HG02759 (cell line): ENCODE measurements around the gene KRTAP4-4.
"Not testable (repeated sequence)": the region's sequence is repeated elsewhere in the genome, so short reads cannot be mapped to it uniquely, and the experiment has no call there.

ENCODE experiments used
- ATAC-seq: cut with Tn5 transposase; IDR thresholded peaks from one replicate; pipeline ENCODE4 v1.9.1; 2021; ENCODE audit warnings: mild to moderate bottlenecking, moderate library complexity; ENCODE audit not compliant: unreplicated experiment

Gene KRTAP4-4

DNA sequence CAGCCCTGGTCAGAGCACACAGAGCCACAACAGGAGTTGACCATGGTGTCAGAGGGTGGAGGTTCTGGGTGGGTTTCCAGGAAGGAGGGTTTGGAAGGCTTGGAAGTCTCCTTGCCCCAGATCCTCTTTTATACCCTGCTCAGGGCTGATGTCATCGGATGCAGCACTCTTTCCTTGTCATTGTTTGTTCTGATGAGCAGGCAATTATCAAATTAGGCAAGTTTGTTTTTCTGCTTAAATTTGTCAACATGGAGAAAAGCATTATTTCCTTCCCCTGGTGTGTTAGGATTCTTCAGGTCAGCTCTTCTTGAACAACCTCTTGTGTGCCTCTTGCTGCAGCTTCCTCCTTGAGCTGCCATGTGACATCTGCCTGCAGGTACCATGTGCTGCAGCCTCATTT is at the start of gene KRTAP4-4:
TSS of gene KRTAP4-4 (minus strand) at position 101 of the 400 bp plus-strand sequence. CDS start at position 44, 57 bp downstream.
- ATAC-seq = no peak

DNA sequence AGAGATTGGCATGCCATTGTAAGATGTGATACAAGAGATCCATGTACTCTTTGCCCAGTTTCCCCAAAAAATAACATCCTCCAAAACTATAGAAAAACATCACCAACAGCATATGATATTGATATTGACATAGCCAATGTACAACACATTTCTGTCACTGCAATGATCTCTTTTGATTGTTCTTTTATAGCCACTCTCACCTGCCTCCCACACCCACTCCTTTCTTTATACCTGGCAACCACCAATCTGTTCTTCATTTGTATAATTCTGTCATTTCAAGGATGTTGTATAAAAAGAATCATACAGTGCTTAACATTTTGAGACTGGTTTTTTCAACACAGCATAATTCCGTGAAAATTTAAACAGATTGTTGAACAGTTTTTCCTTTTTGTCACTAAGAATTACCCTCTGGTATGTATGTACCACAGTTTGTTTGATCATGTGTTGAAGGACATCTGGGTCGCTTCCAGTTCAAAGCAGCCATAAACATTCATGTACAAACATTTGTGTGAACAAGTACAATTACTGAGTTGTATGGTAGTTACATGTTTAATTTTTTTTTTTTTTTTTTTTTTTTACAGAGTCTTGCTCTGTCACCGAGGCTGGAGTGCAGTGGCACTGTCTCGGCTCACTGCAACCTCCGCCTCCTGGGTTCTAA is 39.0 kb upstream of the KRTAP4-4 start:
- ATAC-seq = no peak

DNA sequence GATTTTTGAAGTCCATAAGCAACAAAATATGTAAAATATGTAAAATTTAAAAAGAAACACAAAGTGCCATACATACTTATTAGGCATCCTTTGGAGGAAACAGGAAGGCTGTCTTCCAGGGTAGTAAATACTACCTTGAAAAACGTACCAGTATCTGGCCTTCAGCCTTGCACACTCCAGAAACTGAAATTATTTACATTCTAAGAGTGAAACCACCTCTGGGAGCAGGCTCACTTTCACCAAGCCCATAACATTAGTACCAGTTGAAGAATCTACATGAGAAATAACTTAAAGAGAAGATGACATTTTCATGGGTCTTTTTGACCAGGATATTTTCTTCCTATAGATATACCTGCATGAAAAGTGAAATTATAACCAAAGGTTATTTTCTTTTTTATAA is 35.5 kb upstream of the KRTAP4-4 start:
- ATAC-seq = no peak

DNA sequence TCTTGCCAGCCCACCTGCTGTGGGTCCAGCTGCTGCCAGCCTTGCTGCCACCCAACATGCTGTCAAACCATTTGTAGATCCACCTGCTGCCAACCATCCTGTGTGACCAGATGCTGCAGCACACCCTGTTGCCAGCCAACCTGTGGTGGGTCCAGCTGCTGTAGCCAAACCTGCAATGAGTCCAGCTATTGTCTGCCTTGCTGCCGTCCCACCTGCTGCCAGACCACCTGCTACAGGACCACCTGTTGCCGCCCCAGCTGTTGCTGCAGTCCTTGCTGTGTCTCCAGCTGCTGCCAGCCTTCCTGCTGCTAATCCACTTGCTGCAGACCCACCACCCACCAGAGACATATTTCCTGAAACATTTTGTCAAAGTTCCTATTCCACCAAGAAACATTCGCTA is 29.8 kb upstream of the KRTAP4-4 start:
- ATAC-seq = no peak

DNA sequence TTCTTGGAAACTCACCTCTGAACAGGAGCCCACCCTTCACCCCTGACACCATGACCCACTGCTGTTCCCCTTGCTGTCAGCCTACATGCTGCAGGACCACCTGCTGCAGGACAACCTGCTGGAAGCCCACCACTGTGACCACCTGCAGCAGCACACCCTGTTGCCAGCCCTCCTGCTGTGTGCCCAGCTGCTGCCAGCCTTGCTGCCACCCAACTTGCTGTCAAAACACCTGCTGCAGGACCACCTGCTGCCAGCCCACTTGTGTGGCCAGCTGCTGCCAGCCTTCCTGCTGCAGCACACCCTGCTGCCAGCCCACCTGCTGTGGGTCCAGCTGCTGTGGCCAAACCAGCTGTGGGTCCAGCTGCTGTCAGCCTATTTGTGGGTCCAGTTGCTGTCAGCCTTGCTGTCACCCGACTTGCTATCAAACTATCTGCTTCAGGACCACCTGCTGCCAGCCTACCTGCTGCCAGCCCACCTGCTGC is 29.3 kb upstream of the KRTAP4-4 start, which contains the start of gene KRTAP9-1:
TSS of gene KRTAP9-1 (plus strand) at position 51 of the 482 bp plus-strand sequence. CDS start at position 51, 0 bp downstream.
- ATAC-seq = not testable (repeated sequence)

DNA sequence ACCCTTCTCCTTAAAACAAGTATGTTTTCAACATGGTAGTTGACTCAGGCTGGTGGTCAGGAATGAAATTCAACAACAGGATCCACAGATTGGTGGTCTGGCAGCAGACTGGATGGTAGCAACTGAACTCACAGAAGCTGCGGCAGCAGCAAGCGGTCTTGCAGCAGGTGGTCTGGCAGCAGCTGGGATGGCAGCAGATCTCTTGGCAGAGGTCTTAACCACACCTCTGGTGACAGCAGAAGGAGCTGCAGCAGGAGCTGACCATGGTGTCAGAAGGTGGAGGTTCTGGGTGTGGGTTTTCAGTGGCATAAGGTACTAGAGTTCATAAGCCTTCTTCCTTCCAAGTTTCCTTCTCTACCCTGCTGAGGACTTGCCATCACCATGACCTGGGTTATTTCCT is 26.3 kb upstream of the KRTAP4-4 start:
- no peak for ATAC-seq

DNA sequence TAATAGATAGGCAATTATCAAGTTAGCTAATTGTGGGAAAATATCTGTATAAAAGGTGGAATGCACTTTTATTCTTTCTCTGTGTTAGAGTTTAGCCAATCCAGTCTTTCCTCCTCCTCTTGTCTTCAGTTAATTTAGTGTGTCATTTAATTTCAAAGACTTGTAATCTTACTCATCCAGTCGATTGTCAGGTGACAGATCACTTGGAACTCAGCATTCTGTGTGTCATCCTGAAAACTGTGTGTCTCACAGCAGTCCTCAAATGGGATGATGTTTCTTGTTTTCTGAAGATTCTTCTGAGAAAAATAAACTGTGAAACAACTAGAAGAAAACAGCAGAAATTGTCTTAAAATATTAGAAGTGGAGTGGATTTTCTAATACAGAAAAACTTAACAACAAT is 24.5 kb upstream of the KRTAP4-4 start:
- no peak for ATAC-seq

DNA sequence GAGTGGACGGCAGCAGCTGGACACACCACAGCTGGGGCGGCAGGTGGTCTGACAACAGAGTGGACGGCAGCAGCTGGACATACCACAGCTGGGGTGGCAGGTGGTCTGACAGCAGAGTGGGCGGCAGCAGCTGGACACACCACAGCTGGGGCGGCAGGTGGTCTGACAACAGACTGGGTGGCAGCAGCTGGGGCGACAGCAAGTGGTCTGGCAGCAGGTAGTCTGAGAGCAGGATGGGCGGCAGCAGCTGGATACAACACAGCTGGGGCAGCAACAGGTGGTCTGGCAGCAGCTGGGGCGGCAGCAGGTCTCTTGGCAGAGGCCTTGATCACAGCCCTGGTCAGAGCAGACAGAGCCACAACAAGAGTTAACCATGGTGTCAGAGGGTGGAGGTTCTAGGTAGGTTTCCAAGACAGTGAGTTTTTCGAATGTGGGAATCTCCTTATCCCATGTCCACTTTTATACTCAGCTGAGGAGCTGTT is 24.0 kb upstream of the KRTAP4-4 start, which contains the start of gene KRTAP4-1:
TSS of gene KRTAP4-1 (minus strand) at position 432 of the 482 bp plus-strand sequence. CDS start at position 375, 57 bp downstream.
- no peak for ATAC-seq

DNA sequence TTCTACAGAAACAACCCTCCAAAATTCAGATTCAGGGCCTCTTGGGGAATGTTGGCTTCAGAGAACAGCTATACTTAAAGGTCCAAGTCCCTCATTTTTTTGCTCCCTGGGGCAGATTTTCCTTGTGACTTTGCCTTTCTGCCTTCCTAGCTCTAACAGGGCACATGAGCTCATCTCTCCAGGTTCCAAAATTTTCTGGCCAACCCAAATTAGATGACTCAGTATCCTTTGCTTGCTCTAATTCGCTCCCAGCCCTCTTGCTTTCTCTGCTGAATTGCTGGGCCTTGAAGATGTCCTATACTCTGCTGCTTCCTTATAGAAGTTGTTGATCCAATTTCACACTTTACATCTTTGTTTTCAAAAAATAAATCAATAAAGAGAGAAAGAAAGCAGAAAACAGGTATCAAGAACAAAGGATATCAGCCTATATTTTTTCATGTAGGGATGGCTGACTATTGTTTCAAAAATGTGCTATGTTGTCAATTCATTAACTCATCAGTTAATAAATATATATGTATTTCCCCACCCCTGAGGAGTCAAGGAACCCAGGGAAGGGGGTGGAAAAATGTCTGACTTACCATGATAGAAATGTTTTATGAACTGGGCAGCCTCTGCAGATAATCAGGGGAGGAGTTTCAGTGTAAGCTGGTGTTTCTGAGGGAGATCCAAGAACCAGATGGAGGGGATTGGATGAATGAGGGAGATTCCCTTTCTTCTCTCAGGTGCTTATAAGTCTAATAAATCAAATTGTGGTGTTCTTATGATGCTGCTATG is 18.5 kb upstream of the KRTAP4-4 start:
- ATAC-seq = no peak

DNA sequence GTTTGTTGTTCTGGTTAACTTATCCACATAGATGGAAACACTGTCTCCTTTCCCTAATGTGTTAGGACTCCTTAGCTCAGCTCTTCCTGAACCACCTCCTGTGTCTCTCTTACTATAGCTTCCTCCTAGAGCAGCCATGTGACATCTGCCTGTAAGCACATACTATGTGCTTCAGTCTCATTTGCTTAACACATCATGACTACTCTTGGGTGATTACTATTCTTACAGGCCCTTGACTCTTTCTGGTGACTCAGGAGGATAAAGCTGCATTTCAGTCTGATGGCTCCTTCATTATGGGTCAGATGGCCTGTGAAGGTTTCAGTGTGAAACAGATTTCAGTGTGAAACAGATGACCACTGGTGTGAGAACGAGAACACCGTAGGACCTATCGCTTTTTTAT is 17.8 kb upstream of the KRTAP4-4 start:
- no peak for ATAC-seq

DNA sequence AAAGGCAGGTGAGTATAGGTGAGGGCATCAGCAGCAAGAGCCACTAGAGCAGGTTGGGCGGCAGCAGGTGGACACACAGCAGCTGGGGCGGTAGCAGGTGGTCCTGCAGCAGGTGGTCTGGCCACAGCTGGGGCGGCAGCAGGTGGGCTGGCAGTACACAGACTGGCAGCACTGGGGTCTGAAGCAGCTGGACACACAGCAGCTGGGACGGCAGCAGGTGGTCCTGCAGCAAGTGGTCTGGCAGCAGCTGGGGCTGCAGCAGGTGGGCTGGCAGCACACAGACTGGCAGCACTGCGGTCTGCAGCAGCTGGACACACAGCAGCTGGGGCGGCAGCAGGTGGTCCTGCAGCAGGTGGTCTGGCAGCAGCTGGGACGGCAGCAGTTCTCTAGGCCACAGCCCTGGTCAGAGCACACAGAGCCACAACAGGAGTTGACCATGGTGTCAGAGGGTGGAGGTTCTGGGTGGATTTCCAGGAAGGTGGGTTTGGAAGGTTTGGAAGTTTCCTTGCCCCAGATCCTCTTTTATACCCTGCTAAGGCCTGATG is 17.3 kb upstream of the KRTAP4-4 start, which contains the start of gene KRTAP4-2:
TSS of gene KRTAP4-2 (minus strand) at position 495 of the 545 bp plus-strand sequence. CDS start at position 438, 57 bp downstream.
- no peak for ATAC-seq

DNA sequence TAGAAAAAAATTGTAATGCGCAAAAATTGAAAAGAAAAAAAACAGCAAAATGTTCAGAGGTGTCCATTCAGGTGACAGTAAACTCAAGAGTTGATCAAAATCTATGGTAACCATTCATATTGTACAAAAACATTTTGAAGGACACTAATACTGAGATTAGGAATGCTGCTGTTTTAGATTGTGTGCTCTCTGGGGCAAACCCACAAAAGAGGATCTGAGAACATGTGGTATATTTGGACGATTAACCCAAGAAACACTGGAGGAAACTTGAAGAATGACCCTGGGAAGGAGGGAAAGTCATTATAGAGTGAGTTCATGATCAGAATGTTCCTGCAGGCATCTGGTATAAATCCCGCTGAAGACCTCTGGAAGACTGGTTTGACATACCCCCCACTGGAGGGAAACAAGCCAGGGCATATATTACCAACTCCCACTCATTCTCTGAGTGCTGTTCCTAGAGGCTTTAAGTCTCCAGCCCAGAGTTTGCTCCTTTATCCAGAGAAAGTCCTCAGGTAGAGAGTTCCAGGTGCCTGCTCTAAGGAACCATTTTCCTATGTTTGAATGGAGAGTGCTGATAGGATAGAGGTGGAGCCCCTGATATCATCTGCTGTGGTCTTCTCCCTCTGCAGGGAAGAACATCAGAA is 16.3 kb upstream of the KRTAP4-4 start:
- ATAC-seq = no peak

DNA sequence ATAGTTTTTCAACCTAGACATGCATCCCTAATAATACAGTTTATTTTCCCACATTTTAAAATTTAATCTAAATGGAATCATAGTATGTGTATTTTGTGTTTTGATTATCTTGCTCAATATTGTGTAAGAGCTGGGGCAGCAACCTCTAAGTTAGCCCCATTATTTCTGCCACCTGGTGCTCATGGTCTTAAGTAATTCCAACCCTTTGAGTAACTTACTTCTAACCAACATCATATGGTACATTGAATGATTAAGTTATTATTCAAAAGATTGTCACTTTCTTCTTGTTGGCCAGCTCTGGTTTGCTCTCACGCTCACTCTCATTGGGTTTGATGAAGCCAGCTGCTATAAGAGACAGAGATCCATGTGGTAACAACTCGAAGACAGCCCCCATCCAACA is 11.3 kb upstream of the KRTAP4-4 start:
- ATAC-seq = no peak

DNA sequence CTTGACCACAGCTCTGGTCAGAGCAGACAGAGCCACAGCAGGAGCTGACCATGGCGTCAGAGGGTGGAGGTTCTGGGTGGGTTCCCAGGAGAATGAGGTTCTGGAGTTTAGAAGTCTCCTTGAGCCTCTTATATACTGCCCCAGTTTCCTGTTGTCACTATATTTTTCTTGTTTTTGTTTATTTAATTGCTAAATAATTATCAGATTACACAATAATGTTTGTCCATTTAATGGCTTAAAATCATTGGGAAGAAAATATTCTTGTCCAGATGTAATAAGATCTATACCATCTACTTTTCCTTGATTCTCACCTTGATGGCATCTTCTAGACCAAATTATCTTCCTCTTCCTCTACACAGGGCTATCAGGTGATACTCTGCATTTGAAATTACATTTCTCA is 7.6 kb upstream of the KRTAP4-4 start, which contains the start of gene KRTAP4-3:
TSS of gene KRTAP4-3 (minus strand) at position 101 of the 400 bp plus-strand sequence. CDS start at position 52, 49 bp downstream.
- ATAC-seq = no peak

DNA sequence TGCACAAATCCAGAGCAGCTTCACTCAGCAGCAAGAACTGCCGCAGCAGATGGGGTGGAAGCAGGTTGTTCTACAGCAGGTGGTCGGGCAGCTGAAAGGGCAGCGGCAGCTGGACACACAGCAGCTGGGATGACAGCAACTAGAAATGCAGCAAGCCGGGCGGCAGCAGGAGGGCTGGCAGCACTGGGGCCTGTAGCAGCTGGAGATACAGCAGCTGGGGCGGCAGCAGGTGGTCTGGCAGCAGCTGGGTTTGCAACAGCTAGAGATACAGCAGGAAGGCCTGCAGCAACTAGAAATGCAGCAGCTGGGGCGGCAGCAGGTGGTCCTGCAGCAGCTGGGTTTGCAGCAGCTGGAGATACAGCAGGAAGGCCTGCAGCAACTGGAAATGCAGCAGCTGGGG is 7.0 kb upstream of the KRTAP4-4 start:
- no peak for ATAC-seq

DNA sequence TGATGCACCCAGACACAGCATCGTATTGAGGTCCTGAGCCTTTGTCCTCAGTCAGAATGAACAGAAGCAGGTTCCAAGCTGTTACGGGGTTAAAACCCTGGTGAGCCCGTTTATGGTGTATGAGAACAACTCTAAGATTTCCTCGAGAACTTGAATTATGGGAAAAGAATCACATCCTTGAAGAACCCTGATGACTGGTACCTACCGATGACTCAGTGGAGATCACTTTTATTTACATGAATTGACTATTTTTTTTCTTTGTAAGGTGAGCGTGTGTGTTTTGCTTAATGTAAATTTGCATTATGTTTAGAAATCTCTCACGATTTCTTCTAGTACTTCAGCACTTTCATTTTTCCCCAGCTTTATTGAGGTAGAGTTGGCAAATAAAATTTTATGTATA is 3.3 kb upstream of the KRTAP4-4 start:
- ATAC-seq = no peak

DNA sequence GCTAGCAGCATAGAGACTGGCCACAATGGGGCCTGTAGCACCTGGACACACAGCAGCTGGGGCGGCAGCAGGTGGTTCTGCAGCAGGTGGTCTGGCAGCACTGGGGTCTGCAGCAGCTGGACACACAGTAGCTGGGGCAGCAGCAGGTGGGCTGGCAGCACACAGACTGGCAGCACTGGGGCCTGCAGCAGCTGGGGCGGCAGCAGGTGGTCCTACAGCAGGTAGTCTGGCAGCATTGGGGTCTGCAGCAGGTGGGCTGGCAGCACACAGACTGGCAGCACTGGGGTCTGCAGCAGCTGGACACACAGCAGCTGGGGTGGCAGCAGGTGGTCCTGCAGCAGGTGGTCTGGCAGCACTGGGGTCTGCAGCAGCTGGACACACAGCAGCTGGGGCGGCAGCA is 358 bp downstream of the KRTAP4-4 start:
- not testable (repeated sequence) for ATAC-seq

DNA sequence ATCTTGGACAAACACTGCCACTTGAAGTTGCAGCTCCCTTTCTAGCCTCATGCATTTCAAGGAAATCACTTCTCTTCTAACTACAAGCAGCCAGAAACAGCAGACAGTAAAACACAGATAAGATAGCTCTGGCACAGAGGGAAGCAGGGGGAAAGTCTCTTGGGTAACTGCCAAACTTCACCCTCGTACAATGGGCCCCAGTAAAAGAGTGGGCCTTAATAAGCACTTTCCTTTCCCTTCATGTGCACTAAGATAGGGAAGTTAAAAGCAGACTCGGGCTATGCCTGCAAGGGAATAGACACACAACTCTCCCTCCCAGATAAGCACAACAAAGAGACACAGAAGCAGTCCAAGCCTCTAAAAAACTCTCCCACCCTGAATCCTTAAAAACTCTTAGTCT is 6.7 kb downstream of the KRTAP4-4 start:
- ATAC-seq = no peak

DNA sequence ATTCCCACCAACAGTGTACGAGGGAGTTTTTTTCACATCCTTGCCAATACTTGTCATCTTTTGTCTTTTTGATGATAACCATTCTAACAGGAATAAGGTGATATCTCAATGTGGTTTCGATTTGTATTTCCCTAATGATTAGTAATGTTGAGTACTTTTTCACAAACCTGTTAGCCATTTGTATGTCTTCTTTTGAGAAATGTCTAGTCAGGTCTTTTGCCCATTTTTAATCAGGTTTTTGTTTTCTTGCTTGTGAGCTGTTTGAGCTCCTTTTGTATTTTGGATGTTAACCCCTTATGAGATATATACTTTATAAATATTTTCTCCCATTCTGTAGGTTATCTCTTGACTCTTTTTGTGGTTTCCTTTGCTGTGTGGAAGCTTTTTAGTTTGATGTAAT is 9.0 kb downstream of the KRTAP4-4 start:
- no peak for ATAC-seq

DNA sequence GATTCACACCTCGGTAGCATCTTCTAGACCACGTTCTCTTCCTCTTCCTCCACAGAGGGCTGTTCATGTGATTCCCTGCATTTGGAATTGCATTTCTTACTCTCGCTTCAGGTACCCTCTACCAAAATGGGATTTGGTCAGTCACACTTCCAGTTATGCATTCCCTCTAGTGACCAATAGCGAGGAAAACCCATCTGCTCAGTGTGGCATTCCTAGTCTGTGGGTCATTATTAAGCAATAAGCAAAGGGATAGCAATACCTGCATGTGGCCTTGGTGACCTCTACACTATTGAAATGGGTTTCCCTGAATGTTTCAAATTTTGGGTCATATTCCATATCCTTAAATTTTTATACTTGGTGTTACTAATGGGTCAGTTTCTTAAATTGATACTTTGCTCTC is 10.5 kb downstream of the KRTAP4-4 start:
- ATAC-seq = no peak

DNA sequence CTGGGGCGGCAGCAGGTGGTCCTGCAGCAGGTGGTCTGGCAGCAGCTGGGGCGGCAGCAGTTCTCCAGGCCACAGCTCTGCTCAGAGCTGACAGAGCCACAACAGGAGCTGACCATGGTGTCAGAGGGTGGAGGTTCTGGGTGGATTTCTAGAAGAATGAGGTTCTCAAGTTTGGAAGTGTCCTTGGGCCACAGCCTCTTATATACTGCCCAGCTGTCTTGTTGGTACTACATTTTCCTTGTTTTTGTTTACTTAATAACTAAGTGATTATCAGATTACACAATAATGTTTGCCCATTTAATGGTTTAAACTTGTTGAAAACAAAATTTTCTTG is 10.9 kb downstream of the KRTAP4-4 start, which contains the start of gene KRTAP4-5:
TSS of gene KRTAP4-5 (minus strand) at position 174 of the 334 bp plus-strand sequence. CDS start at position 116, 58 bp downstream.
- no peak for ATAC-seq
